ENCODE data around the gene GTSF1L. TPM values are rescaled to one million over a fixed set of nuclear protein-coding genes. Genes with fewer than 3 reads are reported as not detected.
A peak's percentile ranks its signal among the peaks of the same experiment; 100 is the strongest.

The GTSF1L gene
- total and polyA plus RNA-seq, 2 of the 4 experiments (the other 2 are of a cell fraction) = not detected

- ATAC-seq (ENCODE audit: low read depth) (no peak), DNase-seq (peak; percentile 40)
- H4K5ac ChIP-seq (ENCODE audit: low read depth, low read length) = no peak overlapping the region
- BruUV-seq (replicated peaks) = no TSS peak
- H3K18ac ChIP-seq (ENCODE audit: low read depth, low read length) = no peak overlapping the region
- ChIA-PET POLR2A (ENCODE audit: unreplicated experiment) (no interaction called here), CTCF (interaction anchor here (1.2 kb wide), 1 partner anchor 17 kb away, joined by 3 read pairs; no protein-coding TSS in a partner anchor)
- no peak overlapping the region for H3K9ac ChIP-seq (ENCODE audit: low read depth, low read length)
- H3K14ac ChIP-seq (replicated peaks; ENCODE audit: low read depth, low read length) = no peak overlapping the region
- H3K36me3 ChIP-seq (ENCODE audit: control insufficient read depth, insufficient read depth, low read length) = no peaks in the 10 kb centered on the region
- H2BK15ac ChIP-seq (ENCODE audit: low read depth, low read length) = no peak overlapping the region
- H4K20me1 ChIP-seq (ENCODE audit: insufficient read depth, low read length) = no peaks in the 10 kb centered on the region
- no peak overlapping the region for H3K4me3 ChIP-seq (ENCODE audit: insufficient read depth, low read depth, low read length)
- H3K27ac ChIP-seq (ENCODE audit: insufficient read depth, low read length) = no peak overlapping the region
- no peak overlapping the region for H3K23ac ChIP-seq (ENCODE audit: low read depth, low read length)
- dilution Hi-C loops (cut with HindIII; ENCODE audit: low sequenced_read_pairs, unreplicated experiment) (no loop called here), in situ Hi-C loops (cut with MboI; ENCODE audit: low sequenced_read_pairs) (no loop called here), intact Hi-C loops (cut with micrococcal nuclease) (loop anchor here (5.0 kb wide), 1 partner anchor 211 kb away; no protein-coding TSS in a partner anchor)
- H3K4ac ChIP-seq (ENCODE audit: low read depth, low read length) = no peak overlapping the region
- H2AFZ ChIP-seq (replicated peaks; ENCODE audit: low read length, poor library complexity) = no peak overlapping the region
- no CpG with 5 or more reads among the region's 1 CpG for WGBS, 2 experiments (ENCODE audit: extremely low coverage in 2 of 2, insufficient read length in 1 of 2)
- peaks cover 21% of the 10 kb centered on the region for H3K9me1 ChIP-seq (ENCODE audit: insufficient read depth, low read length)
- H2BK120ac ChIP-seq (ENCODE audit: low read depth, low read length) = no peak overlapping the region
- peaks cover 0 to 5% of the 10 kb centered on the region in 2 experiments; a peak in 1 of 4 replicates for H3K79me1 ChIP-seq (ENCODE audit: low read depth in 1 of 2, low read length in 2 of 2)
- no peak overlapping the region for H4K91ac ChIP-seq (ENCODE audit: insufficient read depth, low read depth, low read length)
- H2AK9ac ChIP-seq (replicated peaks; ENCODE audit: low read depth, low read length, poor library complexity) = no peak overlapping the region
- no peak overlapping the region for H2BK5ac ChIP-seq (ENCODE audit: low read depth, low read length, poor library complexity, severe bottlenecking)
- H3K27me3 ChIP-seq (ENCODE audit: control insufficient read depth, insufficient read depth, low read length) = no peaks in the 10 kb centered on the region
- no peak overlapping the region for H2AK5ac ChIP-seq (ENCODE audit: low read depth, low read length)
- no peak overlapping the region for H3K4me2 ChIP-seq (ENCODE audit: low read depth, low read length)
- no peak overlapping the region for H2BK20ac ChIP-seq (ENCODE audit: low read depth, low read length)
- H3K9me3 ChIP-seq (ENCODE audit: control insufficient read depth, insufficient read depth, low read length) = no peaks in the 10 kb centered on the region
- H4K8ac ChIP-seq (ENCODE audit: low read depth in 2 of 2, low read length in 2 of 2) = no peak overlapping the region
- H3K56ac ChIP-seq (ENCODE audit: extremely low read depth, insufficient read depth, low read length) = no peak overlapping the region
- TF ChIP-seq CEBPB (IDR thresholded peaks at IDR 0.05; ENCODE audit: low read depth, low read length) = peak; percentile 60; the same call in 1 of the 2 replicates
- TF ChIP-seq FOS (IDR thresholded peaks at IDR 0.05; ENCODE audit: low read depth, low read length) = no peak
- TF ChIP-seq ELK1 (IDR thresholded peaks at IDR 0.05; ENCODE audit: borderline replicate concordance, low read depth, low read length) = no peak
- TF ChIP-seq USF2 (IDR thresholded peaks at IDR 0.05; ENCODE audit: low read depth, low read length) = no peak
- no peak for TF ChIP-seq RAD21 (IDR thresholded peaks at IDR 0.05; ENCODE audit: low read length)
- TF ChIP-seq MXI1 (IDR thresholded peaks at IDR 0.05; ENCODE audit: borderline replicate concordance, low read depth, low read length) = no peak
- no peak for TF ChIP-seq BHLHE40 (IDR thresholded peaks at IDR 0.05; ENCODE audit: low read depth, low read length)
- no peak for TF ChIP-seq SMC3 (IDR thresholded peaks at IDR 0.05; ENCODE audit: low read depth, low read length)
- peaks cover 14% of the 10 kb centered on the region for H3K4me1 ChIP-seq (ENCODE audit: control insufficient read depth, insufficient read depth, low read length)
Observed at GRCh38 chr20:43748274-43748673, 21.5 kb upstream of the GTSF1L start.

Measured in IMR-90 (cell line).